WTC11 (cell line): ENCODE measurements around the gene B3GAT1.

ENCODE experiments used
- CREB1 ChIP-seq: sonication (generic); formaldehyde crosslinking; IDR thresholded peaks from 2 replicates; pipeline ENCODE4 v1.8.0; 2023; ENCODE audit warnings: mild to moderate bottlenecking, missing genetic modification reagents
- SOX15 ChIP-seq: fragments of 250-450 bp; sonication (Bioruptor Pico); IDR thresholded peaks from 2 replicates; pipeline ENCODE4 v1.9.0; 2021; ENCODE audit warnings: mild to moderate bottlenecking

DNA sequence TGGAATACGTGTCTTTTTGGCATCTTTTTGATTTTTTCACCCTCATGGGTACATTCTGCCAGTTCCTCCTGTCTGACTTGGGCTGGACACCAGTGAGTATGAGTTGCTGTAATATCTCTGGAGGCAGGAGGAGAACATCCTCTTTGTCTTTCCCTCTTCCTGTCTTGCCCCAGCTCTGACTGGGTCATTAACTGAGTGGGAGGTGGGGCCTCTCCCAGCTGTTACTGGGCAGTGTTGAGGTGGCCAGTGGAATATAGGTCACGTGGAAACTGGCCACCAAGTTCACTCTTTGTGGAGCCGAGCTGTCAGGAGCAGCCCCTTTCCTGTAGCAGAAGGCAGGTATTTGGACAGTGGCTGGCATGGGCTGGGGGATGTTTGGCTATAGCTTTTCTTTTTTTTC is 78.1 kb downstream of the B3GAT1 start:
- TF ChIP-seq CREB1 (CRISPR knock-in tag): no peak
- no peak for TF ChIP-seq SOX15 (CRISPR knock-in tag)
